Measurements from ENCODE around the gene RASGRF1.

Gene RASGRF1, protein sequence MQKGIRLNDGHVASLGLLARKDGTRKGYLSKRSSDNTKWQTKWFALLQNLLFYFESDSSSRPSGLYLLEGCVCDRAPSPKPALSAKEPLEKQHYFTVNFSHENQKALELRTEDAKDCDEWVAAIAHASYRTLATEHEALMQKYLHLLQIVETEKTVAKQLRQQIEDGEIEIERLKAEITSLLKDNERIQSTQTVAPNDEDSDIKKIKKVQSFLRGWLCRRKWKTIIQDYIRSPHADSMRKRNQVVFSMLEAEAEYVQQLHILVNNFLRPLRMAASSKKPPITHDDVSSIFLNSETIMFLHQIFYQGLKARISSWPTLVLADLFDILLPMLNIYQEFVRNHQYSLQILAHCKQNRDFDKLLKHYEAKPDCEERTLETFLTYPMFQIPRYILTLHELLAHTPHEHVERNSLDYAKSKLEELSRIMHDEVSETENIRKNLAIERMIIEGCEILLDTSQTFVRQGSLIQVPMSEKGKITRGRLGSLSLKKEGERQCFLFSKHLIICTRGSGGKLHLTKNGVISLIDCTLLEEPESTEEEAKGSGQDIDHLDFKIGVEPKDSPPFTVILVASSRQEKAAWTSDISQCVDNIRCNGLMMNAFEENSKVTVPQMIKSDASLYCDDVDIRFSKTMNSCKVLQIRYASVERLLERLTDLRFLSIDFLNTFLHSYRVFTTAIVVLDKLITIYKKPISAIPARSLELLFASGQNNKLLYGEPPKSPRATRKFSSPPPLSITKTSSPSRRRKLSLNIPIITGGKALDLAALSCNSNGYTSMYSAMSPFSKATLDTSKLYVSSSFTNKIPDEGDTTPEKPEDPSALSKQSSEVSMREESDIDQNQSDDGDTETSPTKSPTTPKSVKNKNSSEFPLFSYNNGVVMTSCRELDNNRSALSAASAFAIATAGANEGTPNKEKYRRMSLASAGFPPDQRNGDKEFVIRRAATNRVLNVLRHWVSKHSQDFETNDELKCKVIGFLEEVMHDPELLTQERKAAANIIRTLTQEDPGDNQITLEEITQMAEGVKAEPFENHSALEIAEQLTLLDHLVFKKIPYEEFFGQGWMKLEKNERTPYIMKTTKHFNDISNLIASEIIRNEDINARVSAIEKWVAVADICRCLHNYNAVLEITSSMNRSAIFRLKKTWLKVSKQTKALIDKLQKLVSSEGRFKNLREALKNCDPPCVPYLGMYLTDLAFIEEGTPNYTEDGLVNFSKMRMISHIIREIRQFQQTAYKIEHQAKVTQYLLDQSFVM (N-terminal part only)

DNA sequence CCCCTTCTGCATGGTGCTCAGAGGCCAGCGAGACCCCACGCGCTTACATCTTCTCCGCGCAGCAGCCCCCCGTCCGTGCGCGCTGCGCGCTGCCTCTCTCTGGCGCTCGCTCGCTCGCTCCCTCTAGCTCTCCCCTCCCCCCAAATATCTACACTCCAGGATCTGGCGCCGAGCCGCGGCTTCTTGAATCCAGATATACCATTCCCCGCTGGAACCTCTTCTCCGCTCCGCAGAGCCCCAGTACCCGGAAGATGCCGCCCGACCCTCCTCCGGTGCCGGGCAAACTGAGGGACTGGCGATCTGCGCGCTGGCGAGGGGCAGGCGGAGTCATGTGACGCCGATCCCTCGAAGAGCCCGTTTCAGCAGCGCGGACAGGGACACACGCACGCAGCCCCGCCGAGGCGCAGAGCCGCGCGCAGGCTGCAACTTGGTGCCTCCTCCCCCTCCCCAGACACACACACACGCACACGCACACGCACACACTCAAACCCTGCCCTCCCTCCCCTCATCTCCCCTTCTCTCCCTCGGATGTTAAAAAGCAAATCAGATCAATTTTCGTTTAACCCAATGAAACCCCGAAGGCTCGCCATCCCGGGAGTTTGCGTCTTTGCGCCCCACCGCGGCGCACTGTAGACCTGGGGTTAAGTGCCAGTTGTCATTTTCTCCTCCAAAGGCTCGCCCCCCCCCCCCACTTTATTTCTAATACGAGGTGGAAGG lies at the start of gene RASGRF1:
Gene RASGRF1, minus strand, starts transcription at position 294 of the 717 bp plus-strand sequence. Its CDS starts 282 bp downstream, at position 12.
- Histone ChIP-seq H3K27ac (ENCODE audit: low read length) (no peak within 1 kb of the TSS), H3K27me3 (ENCODE audit: control insufficient read depth in 1 of 2, insufficient read depth in 2 of 2, low read length in 2 of 2) (peaks cover 54 to 60% of the 10 kb centered on the region in 2 donors), H3K4me1 (ENCODE audit: control insufficient read depth, insufficient read depth, low read length) (peaks cover 26% of the 10 kb centered on the region), H3K9ac (ENCODE audit: low read length in 2 of 2) (no peak within 1 kb of the TSS), H3K36me3 (ENCODE audit: control insufficient read depth in 2 of 2, insufficient read depth in 2 of 2, low read length in 2 of 2) (no peaks in the 10 kb centered on the region), H3K9me3 (ENCODE audit: control insufficient read depth in 2 of 2, low read length in 2 of 2) (no peaks in the 10 kb centered on the region), H3K4me3 (ENCODE audit: low read length in 2 of 2) (peak within 1 kb of the TSS; percentile 16 to 62)

DNA sequence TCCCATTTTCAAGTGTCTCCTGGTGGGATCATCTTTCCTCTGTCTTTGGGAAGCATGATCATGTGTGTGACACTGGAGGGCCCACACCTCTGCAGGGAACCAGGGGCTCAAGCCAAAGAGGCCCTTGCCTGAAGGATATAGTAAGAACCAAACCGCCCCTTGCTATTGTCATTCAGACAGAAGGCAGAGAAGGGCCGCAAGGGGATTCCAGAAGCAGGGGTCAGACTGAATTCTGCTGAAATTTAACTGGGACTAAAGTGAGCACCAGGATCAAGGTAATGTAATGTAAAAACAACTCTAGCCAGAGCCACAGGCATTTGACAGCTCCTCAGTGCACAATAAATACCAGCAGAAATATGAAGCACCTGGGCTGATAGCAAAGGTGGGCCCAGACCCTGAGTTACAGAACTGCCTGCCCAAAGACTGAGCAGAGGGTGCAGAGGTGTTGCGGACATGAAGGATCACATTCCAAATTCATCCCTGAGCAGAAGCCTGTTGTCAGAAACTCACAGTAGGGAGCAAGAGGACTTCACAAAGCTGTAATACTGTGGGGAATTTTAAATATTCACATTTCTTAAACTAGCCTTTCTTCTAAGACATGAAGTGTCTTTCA lies 46.0 kb upstream of the RASGRF1 start:
- Histone ChIP-seq H3K27ac (ENCODE audit: low read length) (no peak overlapping the region), H3K9ac (ENCODE audit: low read length in 2 of 2) (no peak overlapping the region)

DNA sequence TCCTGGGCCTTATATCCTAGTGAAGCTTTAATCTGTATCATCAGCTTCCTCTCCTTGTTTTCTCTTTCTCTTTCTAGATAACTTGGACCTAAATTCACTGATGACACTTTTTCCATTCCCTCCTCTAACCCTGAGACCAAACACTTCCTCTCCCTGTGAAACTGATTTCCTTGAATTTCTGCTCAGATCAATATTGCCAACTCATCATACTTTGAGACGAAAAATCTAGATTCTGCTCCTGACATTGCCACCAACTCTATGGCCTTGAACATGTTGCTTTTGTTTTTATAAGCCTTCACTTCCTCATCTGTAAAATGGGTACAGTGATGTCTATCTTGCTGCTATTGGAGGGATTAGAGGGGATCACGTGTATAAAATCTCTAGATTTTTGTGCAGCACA lies 42.7 kb upstream of the RASGRF1 start:
- Histone ChIP-seq H3K9me3 (ENCODE audit: control insufficient read depth in 2 of 2, low read length in 2 of 2) (peaks cover 7 to 23% of the 10 kb centered on the region in 2 donors), H3K36me3 (ENCODE audit: control insufficient read depth in 2 of 2, insufficient read depth in 2 of 2, low read length in 2 of 2) (no peaks in the 10 kb centered on the region), H3K4me3 (ENCODE audit: low read length in 2 of 2) (no peak overlapping the region), H3K27ac (ENCODE audit: low read length) (no peak overlapping the region), H3K9ac (ENCODE audit: low read length in 2 of 2) (no peak overlapping the region), H3K27me3 (ENCODE audit: control insufficient read depth in 1 of 2, insufficient read depth in 2 of 2, low read length in 2 of 2) (peaks cover 0 to 9% of the 10 kb centered on the region in 2 donors), H3K4me1 (ENCODE audit: control insufficient read depth, insufficient read depth, low read length) (no peaks in the 10 kb centered on the region)

More for the DNA sequence above, 46.0 kb upstream of the RASGRF1 start:
- Histone ChIP-seq H3K9me3 (ENCODE audit: control insufficient read depth in 2 of 2, low read length in 2 of 2) (peaks cover 2 to 4% of the 10 kb centered on the region in 2 donors), H3K4me1 (ENCODE audit: control insufficient read depth, insufficient read depth, low read length) (no peaks in the 10 kb centered on the region), H3K36me3 (ENCODE audit: control insufficient read depth in 2 of 2, insufficient read depth in 2 of 2, low read length in 2 of 2) (no peaks in the 10 kb centered on the region), H3K27me3 (ENCODE audit: control insufficient read depth in 1 of 2, insufficient read depth in 2 of 2, low read length in 2 of 2) (peaks cover 0 to 6% of the 10 kb centered on the region in 2 donors), H3K4me3 (ENCODE audit: low read length in 2 of 2) (no peak overlapping the region)

DNA sequence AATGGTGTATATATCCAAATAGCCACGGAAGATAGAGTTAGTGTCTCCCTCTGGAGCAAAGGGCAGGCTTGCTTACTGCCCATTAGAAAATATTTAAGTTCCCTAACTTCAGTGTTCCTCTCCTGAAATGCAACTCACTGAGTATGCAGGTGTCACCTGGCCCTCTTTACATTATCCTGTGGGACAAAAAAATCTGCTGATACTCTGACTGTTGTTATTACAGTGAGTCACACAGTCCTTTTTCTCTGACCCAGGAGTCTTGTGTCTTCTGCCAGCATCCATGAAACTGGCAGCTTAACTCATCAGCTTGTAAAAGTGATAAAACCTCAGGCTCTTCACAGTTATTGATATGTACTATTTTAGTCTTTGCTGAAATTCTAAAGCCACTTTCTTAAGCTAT lies 42.2 kb upstream of the RASGRF1 start:
- H3K27me3 ChIP-seq (ENCODE audit: control insufficient read depth in 1 of 2, insufficient read depth in 2 of 2, low read length in 2 of 2): peaks cover 0 to 9% of the 10 kb centered on the region in 2 donors
- H3K9ac ChIP-seq (ENCODE audit: low read length in 2 of 2): no peak overlapping the region
- H3K27ac ChIP-seq (ENCODE audit: low read length): no peak overlapping the region
- H3K4me1 ChIP-seq (ENCODE audit: control insufficient read depth, insufficient read depth, low read length): no peaks in the 10 kb centered on the region
- no peaks in the 10 kb centered on the region for H3K36me3 ChIP-seq (ENCODE audit: control insufficient read depth in 2 of 2, insufficient read depth in 2 of 2, low read length in 2 of 2)
- peaks cover 7 to 25% of the 10 kb centered on the region in 2 donors for H3K9me3 ChIP-seq (ENCODE audit: control insufficient read depth in 2 of 2, low read length in 2 of 2)
- H3K4me3 ChIP-seq (ENCODE audit: low read length in 2 of 2): no peak overlapping the region

DNA sequence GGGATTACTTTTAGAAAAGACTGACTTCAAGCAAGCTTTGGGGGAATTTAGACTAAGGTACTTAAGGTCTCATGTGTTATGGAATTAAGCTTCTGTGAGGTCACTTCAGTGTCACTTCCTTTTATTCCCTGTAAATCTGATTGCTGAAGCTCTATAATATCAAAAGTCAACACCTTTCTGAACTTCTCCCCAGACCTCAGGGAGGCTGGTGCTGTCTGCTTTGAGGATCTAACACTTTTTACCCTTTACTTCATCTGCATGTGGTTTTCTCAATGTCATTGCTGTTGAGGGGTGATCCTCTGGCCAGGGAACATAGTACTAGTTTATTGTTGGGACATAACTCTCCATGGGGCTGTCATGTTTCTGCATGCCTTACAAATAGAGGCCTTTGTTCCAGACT lies 41.8 kb upstream of the RASGRF1 start:
- Histone ChIP-seq H3K27me3 (ENCODE audit: control insufficient read depth in 1 of 2, insufficient read depth in 2 of 2, low read length in 2 of 2) (peaks cover 0 to 9% of the 10 kb centered on the region in 2 donors), H3K36me3 (ENCODE audit: control insufficient read depth in 2 of 2, insufficient read depth in 2 of 2, low read length in 2 of 2) (no peaks in the 10 kb centered on the region)

DNA sequence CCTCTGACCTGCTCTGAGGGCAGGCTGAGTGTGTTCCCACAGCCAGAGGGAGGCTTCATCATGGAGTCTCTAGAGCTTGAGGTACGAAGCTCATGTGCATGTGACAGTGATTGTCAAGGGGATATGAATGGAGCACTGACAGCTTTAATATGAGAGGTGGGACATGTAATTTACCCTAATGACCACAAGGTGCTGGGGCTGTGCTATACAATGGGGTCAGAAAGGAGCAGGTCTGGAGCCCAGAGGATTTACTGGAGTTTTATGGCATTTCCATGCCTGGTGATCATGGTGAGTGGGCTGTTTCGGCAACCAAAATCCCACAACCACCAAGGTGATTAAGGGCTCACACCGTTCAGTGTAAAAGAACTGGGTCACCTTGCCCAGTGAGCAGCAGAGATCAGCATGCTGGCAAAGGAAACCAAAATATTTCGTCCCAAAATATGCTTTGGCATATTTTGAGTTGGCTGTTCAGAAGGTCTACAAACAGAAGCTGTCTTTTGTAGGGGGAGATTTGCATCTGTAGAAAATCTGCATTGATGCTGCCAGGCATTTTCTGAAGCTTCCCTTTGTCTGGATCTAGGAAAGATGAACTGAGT lies 40.1 kb upstream of the RASGRF1 start:
- Histone ChIP-seq H3K36me3 (ENCODE audit: control insufficient read depth in 2 of 2, insufficient read depth in 2 of 2, low read length in 2 of 2) (no peaks in the 10 kb centered on the region), H3K4me3 (ENCODE audit: low read length in 2 of 2) (no peak overlapping the region), H3K27ac (ENCODE audit: low read length) (no peak overlapping the region), H3K9me3 (ENCODE audit: control insufficient read depth in 2 of 2, low read length in 2 of 2) (peaks cover 7 to 25% of the 10 kb centered on the region in 2 donors), H3K4me1 (ENCODE audit: control insufficient read depth, insufficient read depth, low read length) (no peaks in the 10 kb centered on the region), H3K9ac (ENCODE audit: low read length in 2 of 2) (no peak overlapping the region), H3K27me3 (ENCODE audit: control insufficient read depth in 1 of 2, insufficient read depth in 2 of 2, low read length in 2 of 2) (peaks cover 0 to 5% of the 10 kb centered on the region in 2 donors)

More for the DNA sequence above, 41.8 kb upstream of the RASGRF1 start:
- Histone ChIP-seq H3K4me3 (ENCODE audit: low read length in 2 of 2) (no peak overlapping the region), H3K27ac (ENCODE audit: low read length) (no peak overlapping the region), H3K9me3 (ENCODE audit: control insufficient read depth in 2 of 2, low read length in 2 of 2) (peaks cover 7 to 25% of the 10 kb centered on the region in 2 donors), H3K9ac (ENCODE audit: low read length in 2 of 2) (no peak overlapping the region), H3K4me1 (ENCODE audit: control insufficient read depth, insufficient read depth, low read length) (no peaks in the 10 kb centered on the region)

DNA sequence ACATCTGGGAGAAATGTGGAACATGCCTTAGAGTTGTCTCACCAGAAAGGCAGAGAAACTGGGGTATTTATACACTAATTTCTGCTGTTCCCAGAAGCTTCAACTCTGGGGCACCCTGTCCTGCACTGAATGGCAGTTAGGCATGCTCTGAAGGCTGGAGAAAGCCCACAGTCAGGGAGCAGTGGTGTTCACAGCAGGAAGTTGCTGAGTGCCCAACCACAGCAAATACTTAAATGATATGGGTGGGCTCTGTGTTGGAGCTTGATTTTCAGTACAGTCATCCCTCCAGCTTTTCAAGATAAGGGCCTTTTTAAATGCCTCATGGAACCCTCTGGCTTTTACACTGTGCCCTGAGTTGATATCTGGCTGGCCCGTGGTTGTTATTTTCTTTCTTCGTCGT lies 38.7 kb upstream of the RASGRF1 start:
- Histone ChIP-seq H3K4me3 (ENCODE audit: low read length in 2 of 2) (no peak overlapping the region), H3K27ac (ENCODE audit: low read length) (no peak overlapping the region)

DNA sequence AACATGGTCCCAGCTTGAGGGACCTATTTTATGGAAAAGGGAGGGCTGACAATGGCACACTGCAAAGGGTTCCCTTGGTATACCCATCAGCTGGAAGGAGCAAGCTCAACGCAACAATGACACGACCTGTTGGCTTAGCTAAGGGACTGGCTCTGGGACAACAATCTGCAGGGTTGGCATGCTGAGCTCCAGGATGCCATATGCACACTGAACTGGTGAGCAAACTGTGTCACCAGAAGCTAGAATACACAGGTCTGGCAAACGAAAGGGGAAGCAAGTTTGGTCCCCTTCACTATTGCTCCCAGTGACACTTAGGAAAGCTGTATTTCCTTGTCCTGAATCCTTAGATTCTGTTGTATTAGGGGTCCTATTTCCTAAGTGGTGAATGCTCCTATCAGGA lies 38.0 kb upstream of the RASGRF1 start:
- Histone ChIP-seq H3K9me3 (ENCODE audit: control insufficient read depth in 2 of 2, low read length in 2 of 2) (peaks cover 7 to 30% of the 10 kb centered on the region in 2 donors), H3K36me3 (ENCODE audit: control insufficient read depth in 2 of 2, insufficient read depth in 2 of 2, low read length in 2 of 2) (no peaks in the 10 kb centered on the region), H3K27ac (ENCODE audit: low read length) (no peak overlapping the region), H3K27me3 (ENCODE audit: control insufficient read depth in 1 of 2, insufficient read depth in 2 of 2, low read length in 2 of 2) (peaks cover 0 to 4% of the 10 kb centered on the region in 2 donors), H3K4me3 (ENCODE audit: low read length in 2 of 2) (no peak overlapping the region), H3K4me1 (ENCODE audit: control insufficient read depth, insufficient read depth, low read length) (no peaks in the 10 kb centered on the region), H3K9ac (ENCODE audit: low read length in 2 of 2) (no peak overlapping the region)

More for the DNA sequence above, 38.7 kb upstream of the RASGRF1 start:
- Histone ChIP-seq H3K27me3 (ENCODE audit: control insufficient read depth in 1 of 2, insufficient read depth in 2 of 2, low read length in 2 of 2) (peaks cover 0 to 4% of the 10 kb centered on the region in 2 donors), H3K4me1 (ENCODE audit: control insufficient read depth, insufficient read depth, low read length) (no peaks in the 10 kb centered on the region), H3K9ac (ENCODE audit: low read length in 2 of 2) (no peak overlapping the region), H3K36me3 (ENCODE audit: control insufficient read depth in 2 of 2, insufficient read depth in 2 of 2, low read length in 2 of 2) (no peaks in the 10 kb centered on the region), H3K9me3 (ENCODE audit: control insufficient read depth in 2 of 2, low read length in 2 of 2) (peaks cover 7 to 30% of the 10 kb centered on the region in 2 donors)

DNA sequence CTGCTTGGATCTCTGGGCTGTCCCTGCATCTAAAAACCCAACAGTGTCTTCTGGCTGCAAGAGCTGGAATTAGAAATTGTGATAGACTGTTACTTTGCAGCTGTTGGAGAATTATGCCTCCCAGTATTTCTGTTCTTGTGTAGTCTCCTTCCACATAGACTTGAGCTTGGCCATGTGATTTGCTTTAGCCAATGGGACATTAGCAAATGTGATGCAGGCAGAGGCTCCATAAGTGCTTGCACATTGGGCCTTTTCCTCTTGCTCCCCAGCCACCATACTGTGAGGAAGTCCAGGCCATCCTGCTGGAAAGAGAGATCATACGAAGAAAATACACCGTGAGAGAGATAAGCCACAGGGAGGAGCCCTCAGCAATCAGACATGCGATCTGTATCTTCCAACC lies 33.8 kb upstream of the RASGRF1 start:
- peaks cover 0 to 8% of the 10 kb centered on the region in 2 donors for H3K9me3 ChIP-seq (ENCODE audit: control insufficient read depth in 2 of 2, low read length in 2 of 2)
- no peaks in the 10 kb centered on the region for H3K27me3 ChIP-seq (ENCODE audit: control insufficient read depth in 1 of 2, insufficient read depth in 2 of 2, low read length in 2 of 2)
- no peak overlapping the region for H3K27ac ChIP-seq (ENCODE audit: low read length)
- H3K4me1 ChIP-seq (ENCODE audit: control insufficient read depth, insufficient read depth, low read length): no peaks in the 10 kb centered on the region
- no peaks in the 10 kb centered on the region for H3K36me3 ChIP-seq (ENCODE audit: control insufficient read depth in 2 of 2, insufficient read depth in 2 of 2, low read length in 2 of 2)
- no peak overlapping the region for H3K4me3 ChIP-seq (ENCODE audit: low read length in 2 of 2)
- no peak overlapping the region for H3K9ac ChIP-seq (ENCODE audit: low read length in 2 of 2)

Measured in stomach smooth muscle (tissue), 2 donors.